Thoracic aorta (tissue), 2 donors: ENCODE results near the gene PIK3R3. TPM values are rescaled to one million over a fixed set of nuclear protein-coding genes. Genes with fewer than 3 reads are reported as not detected.

Source experiments
- ATAC-seq: fragments of 150-250 bp; one replicate; pipeline ENCODE4 v1.8.0; 2017; ENCODE audit warnings: low read depth; ENCODE audit not compliant: insufficient number of reproducible peaks, low FRiP score
- DNase-seq: peaks from one replicate; pipeline ENCODE4 v3.0.0-alpha.2; 2020; ENCODE audit warnings: low spot score
- H3K27ac ChIP-seq, 2 donors: fragments of 200-600 bp; sonication (generic); 1 replicate in 1 of 2; 2 replicates in 1 of 2; pipeline ENCODE4 v1.5.1; 2016; ENCODE audit warnings: mild to moderate bottlenecking in 2 of 2, moderate library complexity in 2 of 2
- H3K27me3 ChIP-seq: fragments of 200-600 bp; sonication (generic); replicated peaks from 2 replicates; pipeline ENCODE4 v1.6.0; 2016; ENCODE audit warnings: mild to moderate bottlenecking; ENCODE audit not compliant: insufficient read depth
- H3K36me3 ChIP-seq: fragments of 200-600 bp; sonication (generic); one replicate; pipeline ENCODE4 v1.5.1; 2016
- H3K4me1 ChIP-seq, 2 donors: fragments of 200-600 bp; sonication (generic); 1 replicate in 1 of 2; 2 replicates in 1 of 2; pipeline versions ENCODE4 v1.5.1 to v1.6.0; 2016; ENCODE audit warnings: low read depth in 2 of 2, mild to moderate bottlenecking in 1 of 2; ENCODE audit not compliant: control insufficient read depth in 1 of 2
- H3K4me3 ChIP-seq: fragments of 200-600 bp; sonication (generic); 2 replicates; pipeline ENCODE4 v1.5.1; 2016; ENCODE audit warnings: mild to moderate bottlenecking
- H3K9me3 ChIP-seq: fragments of 200-600 bp; sonication (generic); 2 replicates; pipeline ENCODE4 v1.5.1; 2016
- CTCF ChIP-seq: fragments of 200-600 bp; sonication (generic); IDR thresholded peaks from one replicate; pipeline ENCODE4 v1.5.1; 2019; ENCODE audit warnings: antibody characterized with exemption
- total RNA-seq, 2 donors: library from RNA; depleted of rRNA; stranded (reverse); fragments of >200 nt; gene quantifications; one replicate each; pipeline versions ENCODE4 v1.1.0 to v1.2.3, GENCODE V29; 2016

Gene PIK3R3
- total RNA-seq, 2 donors from 2014 or later = 9.5 to 30.1 TPM

- Histone ChIP-seq H3K27me3 (no peaks in the 10 kb centered on the region), H3K9me3 (no peaks in the 10 kb centered on the region), H3K4me3 (no peak overlapping the region), H3K36me3 (peaks cover 43% of the 10 kb centered on the region), H3K4me1 (no peaks in the 10 kb centered on the region), H3K27ac (no peak overlapping the region)
- DNase-seq = no peak
- ATAC-seq = no peak
- TF ChIP-seq CTCF = no peak
Observed at GRCh38 chr1:46026531-46026930, 105.9 kb downstream of the PIK3R3 start.

DNA sequence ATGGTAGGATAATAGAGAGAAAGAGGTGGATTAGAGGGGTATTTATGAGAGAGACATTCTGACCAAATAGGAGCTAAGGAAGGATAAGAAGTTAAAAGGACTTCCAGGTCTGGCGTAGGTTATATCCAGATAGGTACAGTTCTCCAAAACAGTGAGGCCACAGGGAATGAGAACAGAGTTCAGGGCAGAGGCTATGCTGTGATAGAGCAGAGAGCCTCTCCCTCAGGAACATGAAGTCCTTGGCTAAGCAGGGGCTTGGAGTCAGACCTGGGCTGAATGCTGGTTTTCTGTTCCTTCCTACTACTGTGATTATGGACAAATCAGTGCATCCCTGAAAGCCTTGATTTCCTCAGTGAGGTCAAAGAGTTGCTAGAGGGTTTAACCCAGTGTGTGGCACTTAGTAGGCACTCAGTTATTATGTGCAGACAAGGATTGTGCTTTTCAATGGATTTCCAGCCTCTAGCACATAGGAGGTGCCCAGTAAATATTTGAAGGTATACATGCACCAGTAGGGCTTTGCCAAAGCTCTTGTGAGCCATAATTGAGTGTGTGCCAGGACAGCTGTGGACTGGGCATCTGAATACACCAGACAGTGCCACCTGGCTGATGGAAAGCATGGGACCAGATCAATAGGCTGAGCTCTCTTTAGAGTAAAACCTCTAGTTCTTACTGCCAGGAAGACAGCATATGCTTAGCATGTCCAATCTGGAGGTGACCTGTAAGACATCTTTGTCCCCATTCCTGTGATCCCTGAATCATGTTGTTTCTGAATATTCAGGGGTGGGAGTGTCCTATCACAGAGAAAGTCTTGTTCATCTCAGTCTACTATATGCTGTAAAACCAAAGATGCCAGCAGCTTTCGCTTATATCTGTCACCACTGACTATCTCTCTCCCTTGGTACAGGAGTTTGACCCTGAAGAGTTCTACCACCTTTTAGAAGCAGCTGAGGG lies 111.1 kb downstream of the PIK3R3 start:
- ATAC-seq (no peak), DNase-seq (no peak)
- TF ChIP-seq CTCF = no peak
- no peaks in the 10 kb centered on the region for H3K4me1 ChIP-seq
- H3K9me3 ChIP-seq = no peaks in the 10 kb centered on the region
- peaks cover 25% of the 10 kb centered on the region for H3K36me3 ChIP-seq
- H3K27me3 ChIP-seq = no peaks in the 10 kb centered on the region
- H3K4me3 ChIP-seq = no peak overlapping the region
- H3K27ac ChIP-seq = no peak overlapping the region

GRCh38 chr1:46020010-46020409 lies 112.4 kb downstream of the PIK3R3 start:
- peaks cover 23% of the 10 kb centered on the region for H3K36me3 ChIP-seq

DNA sequence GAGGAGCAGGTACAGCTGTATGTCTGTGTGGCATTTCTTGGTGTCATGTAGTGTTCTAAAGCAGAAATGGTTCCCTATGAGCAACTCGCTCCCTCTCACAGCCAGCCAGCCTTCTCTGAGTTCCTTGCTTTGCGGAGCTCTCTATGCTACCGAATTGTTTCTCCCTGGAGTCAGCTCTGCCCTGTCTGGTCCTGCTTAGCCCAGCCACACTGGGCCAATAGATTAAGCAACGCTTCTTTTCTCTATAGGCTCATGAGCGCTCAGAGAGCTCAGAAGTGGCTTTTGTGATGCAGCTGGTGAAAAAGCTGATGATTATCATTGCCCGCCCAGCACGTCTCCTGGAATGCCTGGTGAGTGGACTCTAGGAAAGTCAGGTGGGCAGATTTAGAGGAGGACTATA lies 113.1 kb downstream of the PIK3R3 start:
- TF ChIP-seq CTCF = no peak
- Histone ChIP-seq H3K4me3 (no peak overlapping the region), H3K9me3 (no peaks in the 10 kb centered on the region), H3K27me3 (no peaks in the 10 kb centered on the region), H3K27ac (no peak overlapping the region), H3K36me3 (peaks cover 18% of the 10 kb centered on the region), H3K4me1 (no peaks in the 10 kb centered on the region)
- no peak for DNase-seq
- ATAC-seq = no peak

More at GRCh38 chr1:46020010-46020409, 112.4 kb downstream of the PIK3R3 start:
- Histone ChIP-seq H3K4me1 (no peaks in the 10 kb centered on the region), H3K27ac (no peak overlapping the region), H3K9me3 (no peaks in the 10 kb centered on the region), H3K4me3 (no peak overlapping the region), H3K27me3 (no peaks in the 10 kb centered on the region)
- ATAC-seq (no peak), DNase-seq (no peak)
- no peak for TF ChIP-seq CTCF

DNA sequence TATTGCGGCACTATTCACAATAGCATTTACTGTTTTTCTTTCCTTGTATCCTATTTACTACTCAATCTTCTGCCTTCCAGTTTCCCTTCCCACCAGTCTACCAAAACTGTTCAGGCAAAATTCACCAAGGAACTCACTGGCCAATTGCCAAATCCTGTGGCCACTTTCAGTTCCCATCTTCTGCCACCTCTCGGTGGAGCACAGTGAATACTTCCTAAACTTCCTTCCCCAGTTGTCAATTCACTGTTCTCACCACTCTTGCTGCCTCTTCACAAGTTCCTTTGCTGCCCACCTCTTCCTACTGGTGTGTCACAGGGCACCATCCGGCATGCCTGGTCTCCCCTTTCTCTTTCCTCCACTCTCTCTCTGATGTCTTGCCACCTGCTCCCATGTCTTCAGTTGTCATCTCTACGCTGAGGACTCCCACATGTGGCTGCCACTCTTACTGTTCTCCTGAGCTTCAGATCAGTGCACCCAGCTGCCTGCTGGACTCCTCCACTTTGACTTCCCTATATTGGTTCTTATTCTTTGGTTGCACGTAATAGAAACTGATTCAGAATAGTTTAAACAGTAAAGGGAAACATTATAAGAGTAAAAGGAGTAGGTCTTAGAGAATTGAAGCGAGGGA lies 114.4 kb downstream of the PIK3R3 start:
- no peak for TF ChIP-seq CTCF
- Histone ChIP-seq H3K27ac (no peak overlapping the region), H3K9me3 (no peaks in the 10 kb centered on the region), H3K27me3 (no peaks in the 10 kb centered on the region), H3K4me3 (no peak overlapping the region), H3K36me3 (peaks cover 6% of the 10 kb centered on the region), H3K4me1 (no peaks in the 10 kb centered on the region)
- DNase-seq = no peak
- no peak for ATAC-seq
